Liver (tissue), 9 donors: ENCODE measurements around the gene USP24. TPM values are rescaled to one million over a fixed set of nuclear protein-coding genes. Genes with fewer than 3 reads are reported as not detected.

ENCODE experiments used
- DNase-seq: peaks from one replicate; pipeline ENCODE4 v3.0.0-alpha.2; 2017; ENCODE audit warnings: low spot score
- H3K27ac ChIP-seq, 2 donors: one replicate each; pipeline ENCODE4 v1.7.0; 2013; ENCODE audit warnings: inconsistent platforms in 2 of 2, low read length in 2 of 2, control low read depth in 1 of 2, low read depth in 1 of 2, mild to moderate bottlenecking in 1 of 2
- H3K27me3 ChIP-seq, 4 donors: one replicate each; pipeline versions ENCODE4 v1.6.1 to v1.7.0; 2013; ENCODE audit warnings: low read length in 3 of 4, inconsistent platforms in 1 of 4, mild to moderate bottlenecking in 1 of 4, moderate library complexity in 1 of 4; ENCODE audit not compliant: control insufficient read depth in 4 of 4, insufficient read depth in 4 of 4
- H3K36me3 ChIP-seq, 4 donors: one replicate each; pipeline versions ENCODE4 v1.6.1 to v1.7.0; 2013; ENCODE audit warnings: low read length in 3 of 4, mild to moderate bottlenecking in 3 of 4, low read depth in 1 of 4, moderate library complexity in 1 of 4; ENCODE audit not compliant: control insufficient read depth in 4 of 4, insufficient read depth in 3 of 4
- H3K4me1 ChIP-seq, 4 donors: one replicate each; pipeline versions ENCODE4 v1.6.1 to v1.7.0; 2013; ENCODE audit warnings: low read length in 3 of 4, mild to moderate bottlenecking in 3 of 4, moderate library complexity in 1 of 4; ENCODE audit not compliant: control insufficient read depth in 4 of 4, insufficient read depth in 4 of 4
- H3K4me3 ChIP-seq, 3 donors: one replicate each; pipeline versions ENCODE4 v1.6.1 to v1.7.0; 2013; ENCODE audit warnings: low read length in 3 of 3, control low read depth in 1 of 3, low read depth in 1 of 3, mild to moderate bottlenecking in 1 of 3
- H3K9ac ChIP-seq, 2 donors: one replicate each; pipeline ENCODE4 v1.7.0; 2013; ENCODE audit warnings: low read length in 2 of 2, mild to moderate bottlenecking in 2 of 2, moderate library complexity in 2 of 2, control low read depth in 1 of 2, low read depth in 1 of 2
- H3K9me3 ChIP-seq, 4 donors: one replicate each; pipeline versions ENCODE4 v1.6.1 to v1.7.0; 2013; ENCODE audit warnings: low read length in 3 of 4; ENCODE audit not compliant: control insufficient read depth in 4 of 4
- ATF3 ChIP-seq: IDR thresholded peaks from 2 replicates; pipeline ENCODE4 v1.6.1; 2016; ENCODE audit warnings: antibody characterized with exemption
- EGR1 ChIP-seq, 2 donors: IDR thresholded peaks; 2 replicates each; pipeline ENCODE4 v1.6.1; 2016 to 2018; ENCODE audit warnings: antibody characterized with exemption in 2 of 2, low read depth in 2 of 2
- FOXA1 ChIP-seq: IDR thresholded peaks from 2 replicates; pipeline ENCODE4 v1.6.1; 2016; ENCODE audit warnings: antibody characterized with exemption
- FOXA2 ChIP-seq: IDR thresholded peaks from 2 replicates; pipeline ENCODE4 v1.6.1; 2016; ENCODE audit warnings: antibody characterized with exemption
- GABPA ChIP-seq, 2 donors: IDR thresholded peaks in 1 of 2; conservative IDR thresholded peaks in 1 of 2; 2 replicates each; pipeline ENCODE4 v1.6.1; 2016; ENCODE audit warnings: antibody characterized with exemption in 2 of 2, mild to moderate bottlenecking in 1 of 2, moderate library complexity in 1 of 2
- HNF4A ChIP-seq, 2 donors: conservative IDR thresholded peaks; 2 replicates each; pipeline ENCODE4 v1.6.1; 2016; ENCODE audit warnings: antibody characterized with exemption in 2 of 2, mild to moderate bottlenecking in 2 of 2
- HNF4G ChIP-seq: IDR thresholded peaks from 2 replicates; pipeline ENCODE4 v1.6.1; 2016; ENCODE audit warnings: antibody characterized with exemption
- JUND ChIP-seq, 2 donors: IDR thresholded peaks; 2 replicates each; pipeline ENCODE4 v1.6.1; 2016; ENCODE audit warnings: antibody characterized with exemption in 2 of 2
- MAX ChIP-seq: IDR thresholded peaks from 2 replicates; pipeline ENCODE4 v1.6.1; 2016; ENCODE audit warnings: antibody characterized with exemption
- NR2F2 ChIP-seq: IDR thresholded peaks from 2 replicates; pipeline ENCODE4 v1.6.1; 2016; ENCODE audit warnings: antibody characterized with exemption
- RAD21 ChIP-seq, 2 donors: IDR thresholded peaks; 2 replicates each; pipeline ENCODE4 v1.6.1; 2016; ENCODE audit warnings: antibody characterized with exemption in 2 of 2, mild to moderate bottlenecking in 2 of 2
- REST ChIP-seq: IDR thresholded peaks from 2 replicates; pipeline ENCODE4 v1.6.1; 2016; ENCODE audit warnings: antibody characterized with exemption, mild to moderate bottlenecking
- RXRA ChIP-seq, 2 donors: IDR thresholded peaks; 2 replicates each; pipeline ENCODE4 v1.6.1; 2017 to 2018; ENCODE audit warnings: antibody characterized with exemption in 2 of 2, mild to moderate bottlenecking in 1 of 2
- SP1 ChIP-seq: IDR thresholded peaks from 2 replicates; pipeline ENCODE4 v1.6.1; 2018; ENCODE audit warnings: antibody characterized with exemption, mild to moderate bottlenecking
- TAF1 ChIP-seq: conservative IDR thresholded peaks from 2 replicates; pipeline ENCODE4 v1.6.1; 2016; ENCODE audit warnings: antibody characterized with exemption, mild to moderate bottlenecking
- YY1 ChIP-seq: IDR thresholded peaks from 2 replicates; pipeline ENCODE4 v1.6.1; 2016; ENCODE audit warnings: antibody characterized with exemption, mild to moderate bottlenecking
- WGBS: extraction: QIAGEN DNeasy Blood & Tissue Kit; methylation state at CpG from one replicate; pipeline ENCODE4 v1.1.7; 2013; 5-methylcytosine and 5-hydroxymethylcytosine counted together
- polyA plus RNA-seq, 2 donors: library from polyadenylated mRNA; stranded (reverse) in 1 of 2; unstranded in 1 of 2; fragments of 200-250 nt in 1 of 2; fragments of >200 nt in 1 of 2; fragmentation: Nextera tagmentation in 1 of 2; extraction: Ambion mirVana in 1 of 2; gene quantifications; one replicate each; pipeline versions ENCODE4 v1.2.1 to v1.2.3, GENCODE V29; 2013 to 2015
- total RNA-seq, 2 donors: library from RNA; depleted of rRNA; stranded (reverse); fragments of >200 nt; gene quantifications; one replicate each; pipeline ENCODE4 v1.2.3, GENCODE V29; 2014
- TF ChIP-seq, protein P1 (sequence below): IDR thresholded peaks from 2 replicates; pipeline ENCODE4 v1.6.1; 2016; ENCODE audit warnings: antibody characterized with exemption
- donor health status: healthy.
- donor health status: healthy.
- donor health status: healthy.
- donor health status: healthy.
- donor health status: healthy.

USP24 gene
- total and polyA plus RNA-seq, 4 donors, result 7.0 to 75.8 (median 20.3) TPM

DNA sequence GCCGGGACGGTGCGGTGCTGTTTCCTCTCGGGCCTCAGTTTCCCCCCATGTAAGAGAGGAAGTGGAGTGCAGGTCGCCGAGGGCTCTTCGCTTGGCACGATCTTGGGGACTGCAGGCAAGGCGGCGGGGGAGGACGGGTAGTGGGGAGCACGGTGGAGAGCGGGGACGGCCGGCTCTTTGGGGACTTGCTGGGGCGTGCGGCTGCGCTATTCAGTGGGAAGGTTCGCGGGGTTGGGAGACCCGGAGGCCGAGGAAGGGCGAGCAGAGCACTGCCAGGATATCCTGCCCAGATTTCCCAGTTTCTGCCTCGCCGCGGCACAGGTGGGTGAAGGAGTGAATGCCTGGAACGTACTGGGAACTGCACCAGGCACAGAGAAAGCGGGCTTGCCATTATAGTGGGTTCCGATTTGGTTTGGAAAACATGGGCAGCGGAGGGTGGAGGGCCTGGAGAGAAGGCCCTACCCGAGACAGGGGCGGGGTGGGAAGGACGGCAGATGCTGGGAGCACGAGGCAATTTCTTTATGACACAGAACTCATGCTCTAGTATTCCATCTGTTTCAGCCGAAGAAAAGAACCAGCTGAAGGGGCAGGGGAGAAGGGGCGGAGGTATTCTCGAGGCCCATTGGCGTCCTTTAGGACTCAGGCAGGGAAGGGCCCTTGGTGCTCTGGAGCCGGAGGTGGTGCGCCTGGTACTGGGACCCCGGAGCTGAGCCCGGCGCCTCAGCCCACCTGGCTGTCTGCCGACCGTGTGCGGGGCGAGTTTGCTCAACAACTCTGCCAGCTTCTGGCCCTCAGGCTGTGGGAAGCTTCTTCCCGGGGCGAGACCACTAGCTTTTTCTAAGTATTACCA, 174.9 kb downstream of the USP24 start:
- no peak for DNase-seq
- H3K27me3 ChIP-seq, result no peaks in the 10 kb centered on the region
- peaks cover 13 to 77% (median 58%) of the 10 kb centered on the region in 4 donors for H3K4me1 ChIP-seq
- H3K9ac ChIP-seq, result peak overlapping the region in 1 of 2 donors; percentile 42
- peak overlapping the region; percentile 67 to 91 (median 80) for H3K4me3 ChIP-seq
- TF ChIP-seq ATF3 (no peak), FOXA2 (no peak), JUND (IDR thresholded peaks at IDR 0.05) (no peak), MAX (no peak), FOXA1 (no peak), RAD21 (IDR thresholded peaks at IDR 0.05) (no peak), REST (no peak), YY1 (no peak), EGR1 (IDR thresholded peaks at IDR 0.05; ENCODE audit: low read depth in 2 of 2) (no peak)
- TF ChIP-seq, protein P1, sequence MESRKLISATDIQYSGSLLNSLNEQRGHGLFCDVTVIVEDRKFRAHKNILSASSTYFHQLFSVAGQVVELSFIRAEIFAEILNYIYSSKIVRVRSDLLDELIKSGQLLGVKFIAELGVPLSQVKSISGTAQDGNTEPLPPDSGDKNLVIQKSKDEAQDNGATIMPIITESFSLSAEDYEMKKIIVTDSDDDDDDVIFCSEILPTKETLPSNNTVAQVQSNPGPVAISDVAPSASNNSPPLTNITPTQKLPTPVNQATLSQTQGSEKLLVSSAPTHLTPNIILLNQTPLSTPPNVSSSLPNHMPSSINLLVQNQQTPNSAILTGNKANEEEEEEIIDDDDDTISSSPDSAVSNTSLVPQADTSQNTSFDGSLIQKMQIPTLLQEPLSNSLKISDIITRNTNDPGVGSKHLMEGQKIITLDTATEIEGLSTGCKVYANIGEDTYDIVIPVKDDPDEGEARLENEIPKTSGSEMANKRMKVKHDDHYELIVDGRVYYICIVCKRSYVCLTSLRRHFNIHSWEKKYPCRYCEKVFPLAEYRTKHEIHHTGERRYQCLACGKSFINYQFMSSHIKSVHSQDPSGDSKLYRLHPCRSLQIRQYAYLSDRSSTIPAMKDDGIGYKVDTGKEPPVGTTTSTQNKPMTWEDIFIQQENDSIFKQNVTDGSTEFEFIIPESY, result no peak
- WGBS, result 7% methylated on average over 49 of the region's 49 CpGs
- H3K27ac ChIP-seq, result peak overlapping the region; percentile 80 to 87
- no peaks in the 10 kb centered on the region for H3K9me3 ChIP-seq
- H3K36me3 ChIP-seq, result peaks cover 0 to 4% (median 2%) of the 10 kb centered on the region in 4 donors

DNA sequence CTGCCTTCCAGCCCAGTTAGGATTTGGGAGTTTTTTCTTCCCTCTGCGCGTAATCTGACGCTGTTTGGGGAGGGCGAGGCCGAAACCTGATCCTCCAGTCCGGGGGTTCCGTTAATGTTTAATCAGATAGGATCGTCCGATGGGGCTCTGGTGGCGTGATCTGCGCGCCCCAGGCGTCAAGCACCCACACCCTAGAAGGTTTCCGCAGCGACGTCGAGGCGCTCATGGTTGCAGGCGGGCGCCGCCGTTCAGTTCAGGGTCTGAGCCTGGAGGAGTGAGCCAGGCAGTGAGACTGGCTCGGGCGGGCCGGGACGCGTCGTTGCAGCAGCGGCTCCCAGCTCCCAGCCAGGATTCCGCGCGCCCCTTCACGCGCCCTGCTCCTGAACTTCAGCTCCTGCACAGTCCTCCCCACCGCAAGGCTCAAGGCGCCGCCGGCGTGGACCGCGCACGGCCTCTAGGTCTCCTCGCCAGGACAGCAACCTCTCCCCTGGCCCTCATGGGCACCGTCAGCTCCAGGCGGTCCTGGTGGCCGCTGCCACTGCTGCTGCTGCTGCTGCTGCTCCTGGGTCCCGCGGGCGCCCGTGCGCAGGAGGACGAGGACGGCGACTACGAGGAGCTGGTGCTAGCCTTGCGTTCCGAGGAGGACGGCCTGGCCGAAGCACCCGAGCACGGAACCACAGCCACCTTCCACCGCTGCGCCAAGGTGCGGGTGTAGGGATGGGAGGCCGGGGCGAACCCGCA, 175.7 kb downstream of the USP24 start, which contains the start of gene PCSK9:
Gene PCSK9 (plus strand): TSS at position 207 of the 741 bp plus-strand sequence. CDS start 290 bp downstream, at position 497.
- DNase-seq, result peak; percentile 79
- peaks cover 15 to 75% (median 57%) of the 10 kb centered on the region in 4 donors for H3K4me1 ChIP-seq
- H3K9ac ChIP-seq, result peak within 1 kb of the TSS in 1 of 2 donors; percentile 42
- no peaks in the 10 kb centered on the region for H3K9me3 ChIP-seq
- H3K27ac ChIP-seq, result peak within 1 kb of the TSS; percentile 80 to 87
- no peaks in the 10 kb centered on the region for H3K27me3 ChIP-seq
- 2% methylated on average over 67 of the region's 67 CpGs for WGBS
- H3K4me3 ChIP-seq, result peak within 1 kb of the TSS; percentile 67 to 91 (median 80)
- H3K36me3 ChIP-seq, result no peaks in the 10 kb centered on the region
- TF ChIP-seq RXRA (IDR thresholded peaks at IDR 0.05), result peak; percentile 13 to 81
- TF ChIP-seq REST, result peak; percentile 93
- peak in 1 of 2 donors; percentile 42 for TF ChIP-seq JUND (IDR thresholded peaks at IDR 0.05)
- TF ChIP-seq YY1, result peak; percentile 94
- no peak for TF ChIP-seq GABPA (IDR thresholded peaks at IDR 0.05 in 1 of 2, conservative IDR thresholded peaks at IDR 0.05 in 1 of 2)
- no peak for TF ChIP-seq HNF4G
- peak; percentile 46 to 70 for TF ChIP-seq HNF4A (conservative IDR thresholded peaks at IDR 0.05)
- TF ChIP-seq NR2F2, result no peak
- TF ChIP-seq MAX, result peak; percentile 46
- peak in 1 of 2 donors; percentile 50 for TF ChIP-seq EGR1 (IDR thresholded peaks at IDR 0.05; ENCODE audit: low read depth in 2 of 2)
- TF ChIP-seq SP1, result peak; percentile 70
- TF ChIP-seq TAF1, result peak; percentile 87
- TF ChIP-seq ATF3, result no peak
